ENCODE results near the gene RPL7L1. TPM values are rescaled to one million over a fixed set of nuclear protein-coding genes. Genes with fewer than 3 reads are reported as not detected.

Gene RPL7L1
- polyA plus RNA-seq, 1 experiment, result 45.0 TPM

GRCh38 chr6:42928986-42929820, 49.8 kb downstream of the RPL7L1 start, which contains the start of gene CNPY3:
Gene CNPY3, plus strand, starts transcription at chr6:42929480. Its CDS starts 91 bp downstream, at chr6:42929571.
- ChIA-PET POLR2A (interaction anchor here (0.6 to 1.9 kb wide), 22 partner anchors 9 to 878 kb away, joined by 3 to 18 read pairs (median 4); partner anchors contain the start of genes CUL7, CUL9, GNMT and KLHDC3), CTCF (interaction anchor here (1.1 to 1.8 kb wide), 3 partner anchors 28 to 85 kb away, joined by 3 to 7 read pairs (median 4); partner anchors contain the start of gene KLHDC3)
- Histone ChIP-seq H3K9me3 (ENCODE audit: control insufficient read depth, insufficient read depth, low read length) (no peaks in the 10 kb centered on the region), H3K4me3 (ENCODE audit: low read depth, low read length) (peak within 1 kb of the TSS; percentile 76), H3K27me3 (ENCODE audit: control insufficient read depth, insufficient read depth, low read length) (peaks cover 2% of the 10 kb centered on the region), H3K27ac (ENCODE audit: low read depth, low read length) (peak within 1 kb of the TSS; percentile 96)
- no peak for TF ChIP-seq CTCF (IDR thresholded peaks at IDR 0.05; ENCODE audit: low read depth, low read length)
- peak; percentile 93 for DNase-seq (ENCODE audit: low read depth, low spot score)

GRCh38 chr6:42929821-42930360, 50.5 kb downstream of the RPL7L1 start:
- TF ChIP-seq CTCF (IDR thresholded peaks at IDR 0.05; ENCODE audit: low read depth, low read length), result no peak
- Histone ChIP-seq H3K9me3 (ENCODE audit: control insufficient read depth, insufficient read depth, low read length) (no peaks in the 10 kb centered on the region), H3K4me3 (ENCODE audit: low read depth, low read length) (peak overlapping the region; percentile 76), H3K27ac (ENCODE audit: low read depth, low read length) (peak overlapping the region; percentile 96), H3K27me3 (ENCODE audit: control insufficient read depth, insufficient read depth, low read length) (peaks cover 2% of the 10 kb centered on the region)
- DNase-seq (ENCODE audit: low read depth, low spot score), result peak; percentile 42
- POLR2A ChIA-PET, result interaction anchor here (0.6 to 1.9 kb wide), 20 partner anchors 8 to 616 kb away, joined by 3 to 18 read pairs (median 4); partner anchors contain the start of genes CUL7, CUL9, GNMT and KLHDC3
- CTCF ChIA-PET, result interaction anchor here (1.1 to 1.8 kb wide), 3 partner anchors 29 to 85 kb away, joined by 3 to 7 read pairs (median 4); partner anchors contain the start of gene KLHDC3

GRCh38 chr6:42932412-42932811, 53.0 kb downstream of the RPL7L1 start:
- Histone ChIP-seq H3K27me3 (ENCODE audit: control insufficient read depth, insufficient read depth, low read length) (no peaks in the 10 kb centered on the region), H3K4me3 (ENCODE audit: low read depth, low read length) (no peak overlapping the region), H3K27ac (ENCODE audit: low read depth, low read length) (no peak overlapping the region), H3K9me3 (ENCODE audit: control insufficient read depth, insufficient read depth, low read length) (no peaks in the 10 kb centered on the region)
- DNase-seq (ENCODE audit: low read depth, low spot score), result no peak
- TF ChIP-seq CTCF (IDR thresholded peaks at IDR 0.05; ENCODE audit: low read depth, low read length), result no peak
- POLR2A ChIA-PET, result interaction anchor here (0.5 kb wide), 1 partner anchor 11 kb away, joined by 4 read pairs; no protein-coding TSS in a partner anchor
- CTCF ChIA-PET, result no interaction called here

- no peak overlapping the region for H3K4me3 ChIP-seq (ENCODE audit: low read depth, low read length)
- ChIA-PET CTCF (no interaction called here), POLR2A (interaction anchor here (0.5 kb wide), 1 partner anchor 12 kb away, joined by 4 read pairs; no protein-coding TSS in a partner anchor)
- H3K9me3 ChIP-seq (ENCODE audit: control insufficient read depth, insufficient read depth, low read length), result no peaks in the 10 kb centered on the region
- no peaks in the 10 kb centered on the region for H3K27me3 ChIP-seq (ENCODE audit: control insufficient read depth, insufficient read depth, low read length)
- no peak overlapping the region for H3K27ac ChIP-seq (ENCODE audit: low read depth, low read length)
- no peak for TF ChIP-seq CTCF (IDR thresholded peaks at IDR 0.05; ENCODE audit: low read depth, low read length)
- no peak for DNase-seq (ENCODE audit: low read depth, low spot score)
These were observed 53.8 kb downstream of the RPL7L1 start for GRCh38 chr6:42933205-42933604.

All from AG04450 (cell line).